Measurements from ENCODE around the gene ARID1A. TPM values are rescaled to one million over a fixed set of nuclear protein-coding genes. Genes with fewer than 3 reads are reported as not detected.

The ARID1A gene
- total and polyA plus RNA-seq, 2 of the 8 experiments (the other 6 are each of a cell fraction or from before 2014, with no cell fraction given), result 52.1 to 103 TPM

- no peak overlapping the region for H3K27ac ChIP-seq (ENCODE audit: low read depth, low read length)
- no peak overlapping the region; the same call in 1 of the 2 replicates for H4K8ac ChIP-seq (ENCODE audit: extremely low read depth, insufficient read depth, low read length)
- ChIA-PET CTCF (ENCODE audit: partially characterized antibody) (interaction anchor here (1.1 to 1.2 kb wide), 3 partner anchors 10 to 170 kb away, joined by 4 to 6 read pairs (median 5); no protein-coding TSS in a partner anchor), POLR2A (ENCODE audit: partially characterized antibody) (interaction anchor here (1.4 kb wide), 1 partner anchor 8 kb away, joined by 3 read pairs; no protein-coding TSS in a partner anchor)
- peaks cover 74 to 98% (median 91%) of the 10 kb centered on the region in 4 experiments for H3K36me3 ChIP-seq (ENCODE audit: control insufficient read depth in 2 of 4, insufficient read depth in 4 of 4, low read length in 3 of 4)
- H3K18ac ChIP-seq (ENCODE audit: extremely low read depth, low read length), result no peak overlapping the region
- no peak overlapping the region for H3K14ac ChIP-seq (ENCODE audit: insufficient read length)
- no peak overlapping the region for H2AFZ ChIP-seq (ENCODE audit: low read length)
- H3K56ac ChIP-seq (replicated peaks; ENCODE audit: insufficient read length, low read depth, low read length), result no peak overlapping the region
- no peaks in the 10 kb centered on the region for H3K23me2 ChIP-seq (ENCODE audit: low read depth, low read length)
- H3K4me3 ChIP-seq (ENCODE audit: extremely low read depth in 1 of 4, insufficient read depth in 2 of 4, low read depth in 3 of 4, low read length in 4 of 4), result no peak overlapping the region
- H4K5ac ChIP-seq (ENCODE audit: insufficient read length, low read depth, low read length), result no peak overlapping the region
- H4K91ac ChIP-seq (replicated peaks; ENCODE audit: insufficient read length, low read length), result no peak overlapping the region
- H3K23ac ChIP-seq (ENCODE audit: insufficient read length), result no peak overlapping the region
- no peak overlapping the region for H2BK5ac ChIP-seq (ENCODE audit: low read depth, low read length)
- no peak for TF ChIP-seq ATF3 (IDR thresholded peaks at IDR 0.05; ENCODE audit: insufficient read depth, low read depth, low read length)
- H3K79me2 ChIP-seq (ENCODE audit: control insufficient read depth in 1 of 2, insufficient read depth in 2 of 2, low read length in 2 of 2), result no peaks in the 10 kb centered on the region
- H2AK5ac ChIP-seq (ENCODE audit: low read depth, low read length), result no peak overlapping the region
- FAIRE-seq, result no peak
- no peak overlapping the region for H2BK12ac ChIP-seq (ENCODE audit: low read depth, low read length)
- no peaks in the 10 kb centered on the region for H3K9me3 ChIP-seq (ENCODE audit: insufficient read depth in 2 of 2, low read depth in 1 of 2, low read length in 1 of 2)
- H4K20me1 ChIP-seq (replicated peaks in 1 of 2; ENCODE audit: control insufficient read depth in 1 of 2, insufficient read depth in 2 of 2, low read length in 2 of 2), result peaks cover 0 to 14% of the 10 kb centered on the region in 2 experiments
- no peaks in the 10 kb centered on the region for H3K4me1 ChIP-seq (replicated peaks in 1 of 4; ENCODE audit: control insufficient read depth in 3 of 4, insufficient read depth in 4 of 4, low read length in 3 of 4)
- H2BK15ac ChIP-seq (ENCODE audit: low read length), result no peak overlapping the region
- H3K9ac ChIP-seq (replicated peaks in 1 of 4; ENCODE audit: extremely low read depth in 1 of 4, low read depth in 3 of 4, low read length in 3 of 4), result no peak overlapping the region
- no peak for DNase-seq (ENCODE audit: low read depth in 1 of 2, low spot score in 2 of 2)
- peaks cover 2% of the 10 kb centered on the region for H3K79me1 ChIP-seq (ENCODE audit: low read depth, low read length)
- 87% methylated on average over 4 of the region's 4 CpGs; no CpG with 5 or more reads in 1 of the 2 experiments for WGBS, 2 experiments (ENCODE audit: extremely low coverage in 1 of 2, insufficient coverage in 1 of 2, insufficient read length in 1 of 2, insufficient replicate concordance in 2 of 2, low coverage in 1 of 2, low lambda C conversion rate in 2 of 2, missing lambda C conversion rate in 1 of 2)
- H3K4ac ChIP-seq (replicated peaks; ENCODE audit: insufficient read length, low read depth, low read length), result no peak overlapping the region
- H2BK20ac ChIP-seq (ENCODE audit: low read length), result no peak overlapping the region
- no peak overlapping the region for H2BK120ac ChIP-seq (replicated peaks; ENCODE audit: low read depth, low read length)
- H3K4me2 ChIP-seq (ENCODE audit: insufficient read depth in 1 of 2, low read depth in 2 of 2, low read length in 2 of 2), result no peak overlapping the region
- no peaks in the 10 kb centered on the region for H3K27me3 ChIP-seq (replicated peaks in 1 of 4; ENCODE audit: control insufficient read depth in 3 of 4, extremely low read depth in 1 of 4, insufficient read depth in 3 of 4, low read length in 3 of 4)
Observed at GRCh38 chr1:26772687-26773086, 76.9 kb downstream of the ARID1A start.

Data from H1 (cell line).